ENCODE data around the gene MEGF8. TPM values are rescaled to one million over a fixed set of nuclear protein-coding genes. Genes with fewer than 3 reads are reported as not detected.

The MEGF8 gene
- total and polyA plus RNA-seq, 9 of the 15 experiments (the other 6 are each of a cell fraction or from before 2014, with no cell fraction given) = 0.28 to 13.1 (median 3.0) TPM

DNA sequence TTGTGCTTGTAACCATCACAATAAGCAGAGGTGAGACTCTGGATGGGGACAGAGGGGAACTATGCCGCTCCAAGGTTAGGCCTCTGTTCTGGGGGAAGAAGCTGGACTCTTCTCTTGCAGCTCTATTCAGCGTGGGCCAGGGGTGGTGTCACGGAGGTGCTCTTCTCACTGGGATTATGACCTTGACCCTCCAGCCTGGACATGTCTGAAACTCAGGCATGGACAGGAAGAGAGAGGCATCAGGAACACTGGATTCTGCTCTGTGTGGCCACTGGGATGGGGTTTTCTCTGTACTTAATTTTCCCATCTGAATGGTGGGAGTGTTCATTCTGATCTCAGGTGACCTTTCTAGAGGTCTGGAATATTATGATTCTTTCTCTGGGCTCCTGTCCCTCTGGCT is 7.6 kb downstream of the MEGF8 start:
- ATAC-seq = no peak
- Histone ChIP-seq H3K9ac (ENCODE audit: insufficient read depth in 1 of 2, low read depth in 2 of 2, low read length in 2 of 2) (no peak overlapping the region), H2AFZ (ENCODE audit: low read depth, low read length) (no peak overlapping the region), H3K27me3 (ENCODE audit: control insufficient read depth in 2 of 2, insufficient read depth in 2 of 2, low read length in 2 of 2) (no peaks in the 10 kb centered on the region), H3K9me1 (ENCODE audit: control insufficient read depth, insufficient read depth, low read length) (peaks cover 3% of the 10 kb centered on the region), H3K36me3 (ENCODE audit: control insufficient read depth, insufficient read depth, low read length) (peaks cover 15% of the 10 kb centered on the region; the same call in 2 of the 3 replicates), H3K9me3 (replicated peaks; ENCODE audit: control insufficient read depth, insufficient read depth, low read depth, low read length) (no peaks in the 10 kb centered on the region), H3K4me3 (no peak overlapping the region), H4K20me1 (replicated peaks; ENCODE audit: control insufficient read depth, insufficient read depth, low read length) (no peaks in the 10 kb centered on the region; the same call in 1 of the 2 replicates), H3K79me2 (ENCODE audit: control insufficient read depth, insufficient read depth, low read length) (no peaks in the 10 kb centered on the region), H3K4me2 (ENCODE audit: insufficient read depth, low read length) (no peak overlapping the region), H3K4me1 (replicated peaks in 1 of 2; ENCODE audit: control insufficient read depth in 2 of 2, insufficient read depth in 2 of 2, low read length in 2 of 2) (peaks cover 0 to 17% of the 10 kb centered on the region in 2 experiments; a peak in 3 of 5 replicates), H3K27ac (ENCODE audit: extremely low read depth, low read depth, low read length) (no peak overlapping the region)
- POLR2A ChIA-PET = no interaction called here
- in situ Hi-C loops (cut with MboI) = no loop called here
- DNase-seq (ENCODE audit: extremely low read depth in 1 of 4, low spot score in 3 of 4) = no peak
- 57% methylated on average over 3 of the region's 3 CpGs for WGBS (ENCODE audit: insufficient coverage, low coverage, missing lambda C conversion rate)
- CTCF ChIA-PET (ENCODE audit: low intra/inter-chr PET ratio) = no interaction called here
- TF ChIP-seq TOE1 (IDR thresholded peaks at IDR 0.05; ENCODE audit: borderline replicate concordance) = no peak
- TF ChIP-seq TOE1 (CRISPR knock-in tag; IDR thresholded peaks at IDR 0.05; ENCODE audit: borderline replicate concordance, low read depth) = no peak
- TF ChIP-seq KAT2B (IDR thresholded peaks at IDR 0.05; ENCODE audit: low read depth, low read length) = no peak
- no peak for TF ChIP-seq MTA2 (IDR thresholded peaks at IDR 0.05; ENCODE audit: low read depth)
- no peak for TF ChIP-seq ZNF3 (CRISPR knock-in tag; IDR thresholded peaks at IDR 0.05)
- no peak for TF ChIP-seq ARID4B (CRISPR knock-in tag; IDR thresholded peaks at IDR 0.05)
- no peak for TF ChIP-seq RBBP5 (IDR thresholded peaks at IDR 0.05; ENCODE audit: borderline replicate concordance, insufficient read depth, low read length, poor library complexity, severe bottlenecking)
- no peak for TF ChIP-seq ATF1 (CRISPR knock-in tag; IDR thresholded peaks at IDR 0.05)
- TF ChIP-seq ATF1 (tag; IDR thresholded peaks at IDR 0.05) = no peak
- TF ChIP-seq, protein P1, sequence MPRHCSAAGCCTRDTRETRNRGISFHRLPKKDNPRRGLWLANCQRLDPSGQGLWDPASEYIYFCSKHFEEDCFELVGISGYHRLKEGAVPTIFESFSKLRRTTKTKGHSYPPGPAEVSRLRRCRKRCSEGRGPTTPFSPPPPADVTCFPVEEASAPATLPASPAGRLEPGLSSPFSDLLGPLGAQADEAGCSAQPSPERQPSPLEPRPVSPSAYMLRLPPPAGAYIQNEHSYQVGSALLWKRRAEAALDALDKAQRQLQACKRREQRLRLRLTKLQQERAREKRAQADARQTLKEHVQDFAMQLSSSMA (CRISPR knock-in tag; IDR thresholded peaks at IDR 0.05) = no peak
- TF ChIP-seq MECOM (CRISPR knock-in tag; IDR thresholded peaks at IDR 0.05) = no peak
- TF ChIP-seq, protein P2, sequence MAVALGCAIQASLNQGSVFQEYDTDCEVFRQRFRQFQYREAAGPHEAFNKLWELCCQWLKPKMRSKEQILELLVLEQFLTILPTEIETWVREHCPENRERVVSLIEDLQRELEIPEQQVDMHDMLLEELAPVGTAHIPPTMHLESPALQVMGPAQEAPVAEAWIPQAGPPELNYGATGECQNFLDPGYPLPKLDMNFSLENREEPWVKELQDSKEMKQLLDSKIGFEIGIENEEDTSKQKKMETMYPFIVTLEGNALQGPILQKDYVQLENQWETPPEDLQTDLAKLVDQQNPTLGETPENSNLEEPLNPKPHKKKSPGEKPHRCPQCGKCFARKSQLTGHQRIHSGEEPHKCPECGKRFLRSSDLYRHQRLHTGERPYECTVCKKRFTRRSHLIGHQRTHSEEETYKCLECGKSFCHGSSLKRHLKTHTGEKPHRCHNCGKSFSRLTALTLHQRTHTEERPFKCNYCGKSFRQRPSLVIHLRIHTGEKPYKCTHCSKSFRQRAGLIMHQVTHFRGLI (CRISPR knock-in tag; IDR thresholded peaks at IDR 0.05) = no peak
- no peak for TF ChIP-seq BACH1 (tag; IDR thresholded peaks at IDR 0.05)
- no peak for TF ChIP-seq TRIM28 (IDR thresholded peaks at IDR 0.05)
- BruUV-seq (replicated peaks) = no TSS peak
- intact Hi-C loops (cut with micrococcal nuclease) = no loop called here
- FAIRE-seq = no peak

Data from K562 (cell line).